Fibroblast of lung (primary cell): ENCODE measurements around the gene C1orf50.
"Not testable (repeated sequence)": the region's sequence is repeated elsewhere in the genome, so short reads cannot be mapped to it uniquely, and the experiment has no call there.

Experiments used
- EZH2 ChIP-seq: IDR thresholded peaks from 2 replicates; pipeline ENCODE4 v1.5.1; 2012; ENCODE audit warnings: low read length, control low read depth, mild to moderate bottlenecking; ENCODE audit errors: missing control alignments
- TF ChIP-seq, protein P1 (sequence below), 2 donors: IDR thresholded peaks in 1 of 2; conservative IDR thresholded peaks in 1 of 2; 1 replicate in 1 of 2; 2 replicates in 1 of 2; pipeline ENCODE4 v1.5.1; 2011 to 2012; ENCODE audit warnings: low read length in 2 of 2, control low read depth in 1 of 2, inconsistent platforms in 1 of 2, low read depth in 1 of 2, mild to moderate bottlenecking in 1 of 2

DNA sequence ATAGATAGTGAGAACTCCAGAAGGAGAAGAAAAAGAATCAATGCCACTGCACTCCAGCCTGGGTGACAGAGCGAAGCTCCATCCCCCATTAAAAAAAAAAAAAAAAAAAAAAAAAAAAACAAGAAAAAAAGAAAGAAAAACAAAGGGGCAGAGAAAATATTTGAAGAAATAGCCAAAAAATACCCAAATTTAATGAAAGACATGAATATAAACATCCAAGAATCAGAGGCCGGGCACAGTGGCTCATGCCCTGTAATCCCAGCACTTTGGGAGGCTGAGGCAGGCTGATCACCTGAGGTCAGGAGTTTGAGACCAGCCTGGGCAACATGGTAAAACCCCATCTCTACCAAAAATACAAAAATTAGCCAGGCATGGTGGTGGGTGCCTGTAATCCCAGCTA is 44.6 kb upstream of the C1orf50 start:
- TF ChIP-seq, protein P1, sequence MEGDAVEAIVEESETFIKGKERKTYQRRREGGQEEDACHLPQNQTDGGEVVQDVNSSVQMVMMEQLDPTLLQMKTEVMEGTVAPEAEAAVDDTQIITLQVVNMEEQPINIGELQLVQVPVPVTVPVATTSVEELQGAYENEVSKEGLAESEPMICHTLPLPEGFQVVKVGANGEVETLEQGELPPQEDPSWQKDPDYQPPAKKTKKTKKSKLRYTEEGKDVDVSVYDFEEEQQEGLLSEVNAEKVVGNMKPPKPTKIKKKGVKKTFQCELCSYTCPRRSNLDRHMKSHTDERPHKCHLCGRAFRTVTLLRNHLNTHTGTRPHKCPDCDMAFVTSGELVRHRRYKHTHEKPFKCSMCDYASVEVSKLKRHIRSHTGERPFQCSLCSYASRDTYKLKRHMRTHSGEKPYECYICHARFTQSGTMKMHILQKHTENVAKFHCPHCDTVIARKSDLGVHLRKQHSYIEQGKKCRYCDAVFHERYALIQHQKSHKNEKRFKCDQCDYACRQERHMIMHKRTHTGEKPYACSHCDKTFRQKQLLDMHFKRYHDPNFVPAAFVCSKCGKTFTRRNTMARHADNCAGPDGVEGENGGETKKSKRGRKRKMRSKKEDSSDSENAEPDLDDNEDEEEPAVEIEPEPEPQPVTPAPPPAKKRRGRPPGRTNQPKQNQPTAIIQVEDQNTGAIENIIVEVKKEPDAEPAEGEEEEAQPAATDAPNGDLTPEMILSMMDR (conservative IDR thresholded peaks at IDR 0.05 in 1 of 2, IDR thresholded peaks at IDR 0.05 in 1 of 2; ENCODE audit: low read depth in 1 of 2, low read length in 2 of 2) = not testable (repeated sequence)
- TF ChIP-seq EZH2 = not testable (repeated sequence)
